GM21528 (cell line): Measurements from ENCODE around the gene TMEM95.
A peak's percentile ranks its signal among the peaks of the same experiment; 100 is the strongest.

Experiments
- ATAC-seq: cut with Tn5 transposase; IDR thresholded peaks from one replicate; pipeline ENCODE4 v1.9.1; 2021; ENCODE audit warnings: mild to moderate bottlenecking, moderate library complexity; ENCODE audit not compliant: unreplicated experiment, low FRiP score

TMEM95 gene

DNA sequence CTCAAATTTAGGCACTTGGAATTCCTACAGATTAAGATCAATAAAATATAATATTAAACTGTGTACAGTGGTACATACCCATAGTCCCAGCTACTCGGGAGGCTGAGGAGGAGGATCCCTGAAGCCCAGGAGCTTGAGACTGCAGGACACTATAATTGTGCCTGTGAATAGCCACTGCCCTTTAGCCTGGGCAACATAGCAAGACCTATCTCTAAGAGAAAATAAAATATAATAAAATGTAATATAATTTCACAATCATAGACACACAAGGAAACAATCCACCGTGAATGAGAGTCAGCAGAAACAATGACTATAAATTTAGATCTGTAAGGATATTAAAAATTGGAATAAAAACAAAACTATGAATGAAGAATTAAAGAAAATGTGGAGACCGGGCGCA is 15.9 kb downstream of the TMEM95 start:
- ATAC-seq = no peak

DNA sequence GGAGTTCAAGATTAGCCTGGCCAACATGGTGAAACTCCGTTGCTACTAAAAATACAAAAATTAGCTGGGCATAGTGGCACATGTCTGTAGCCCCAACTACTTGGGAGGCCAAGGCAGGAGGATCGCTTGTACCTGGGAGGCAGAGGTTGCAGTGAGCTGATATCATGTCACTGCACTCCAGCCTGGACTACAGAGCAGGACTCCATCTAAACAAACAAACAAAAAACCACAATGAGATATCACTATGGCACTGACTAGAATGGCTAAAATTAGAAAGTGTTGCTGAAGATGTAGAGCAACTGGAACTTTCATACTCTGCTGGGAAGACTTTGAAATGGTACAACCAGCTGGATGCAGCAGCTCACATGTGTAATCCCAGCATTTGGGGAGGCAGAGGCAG is 19.4 kb downstream of the TMEM95 start:
- no peak for ATAC-seq

DNA sequence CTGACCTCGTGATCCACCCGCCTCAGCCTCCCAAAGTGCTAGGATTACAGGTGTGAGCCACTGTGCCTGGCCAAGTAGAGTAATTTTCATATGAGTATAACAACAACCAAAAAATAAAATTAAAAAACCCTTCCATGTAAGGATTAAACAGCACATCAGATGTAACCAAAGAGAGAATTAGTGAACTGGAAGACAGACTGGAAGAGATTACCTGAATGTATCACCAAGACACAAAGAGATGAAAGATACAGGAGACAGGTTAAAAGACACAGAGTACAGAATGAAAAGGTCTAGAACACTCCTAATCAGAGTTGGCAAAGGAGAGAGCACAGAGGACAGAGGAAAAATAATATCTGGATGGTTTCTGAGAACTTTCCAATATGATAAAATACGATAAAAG is 24.2 kb downstream of the TMEM95 start:
- no peak for ATAC-seq

DNA sequence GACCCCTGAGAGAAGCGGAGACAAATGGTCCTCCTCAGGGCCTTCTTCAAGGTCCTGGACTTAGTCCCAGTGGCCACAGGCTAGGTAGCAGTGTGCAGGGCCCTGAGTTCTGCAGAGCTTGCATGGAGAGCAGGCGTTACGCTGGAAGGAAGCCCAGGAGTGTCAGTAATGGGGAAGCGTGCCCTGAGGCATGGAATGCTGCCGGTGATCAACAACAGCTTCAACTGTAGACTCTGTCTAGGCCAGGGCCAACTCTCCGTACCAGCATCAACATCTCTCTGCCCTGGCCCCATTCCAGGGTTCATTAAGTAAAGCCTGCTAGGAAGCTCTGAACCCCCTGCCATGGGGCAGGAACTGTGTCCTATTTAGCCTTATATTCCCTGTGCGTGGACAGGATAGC is 25.4 kb downstream of the TMEM95 start:
- ATAC-seq = no peak

DNA sequence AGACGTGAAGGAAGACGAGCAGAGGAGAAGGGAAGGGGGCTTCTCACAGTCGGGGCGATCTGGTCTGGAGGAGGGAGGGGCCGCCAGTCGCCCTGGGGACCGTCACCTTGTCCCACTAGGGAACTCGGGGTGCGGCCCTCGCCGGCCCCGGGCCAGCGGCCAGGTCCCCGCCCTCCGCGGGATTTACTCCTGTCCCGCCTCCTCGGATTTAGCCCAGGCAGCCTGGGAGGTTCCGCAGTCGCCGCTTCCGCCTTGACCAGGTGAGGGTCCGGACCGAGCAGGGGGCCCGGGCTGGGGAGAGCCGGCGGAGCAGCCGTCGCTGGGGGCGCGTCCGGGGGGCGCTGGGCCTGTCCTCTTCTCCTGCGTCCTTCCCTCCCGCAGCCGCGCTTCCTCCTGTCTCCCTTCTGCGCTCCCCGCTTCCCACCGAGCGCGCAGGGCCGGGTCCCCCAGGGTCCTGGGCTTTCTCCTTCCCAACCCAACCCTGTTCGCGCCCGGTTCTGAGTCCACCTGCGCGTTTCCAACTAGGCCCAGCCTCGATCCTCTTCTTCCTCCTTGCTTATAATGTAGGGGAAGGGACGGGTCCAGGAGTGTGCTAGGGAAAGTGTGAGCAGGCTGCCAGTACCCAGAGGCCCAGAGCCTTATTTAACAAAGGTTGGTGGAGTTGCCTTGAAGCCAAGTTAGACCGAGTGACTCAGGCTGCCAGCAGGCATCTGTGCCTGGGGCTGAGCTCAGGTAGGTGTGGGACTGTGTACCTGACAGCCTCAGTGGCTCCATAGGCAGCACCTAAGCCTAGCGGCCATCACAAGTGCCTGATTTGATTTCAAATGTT is 26.1 kb downstream of the TMEM95 start, which contains the start of gene TNK1:
TSS of gene TNK1 (plus strand) at position 235 of the 829 bp plus-strand sequence. CDS start 1,838 bp downstream, outside the sequence.
- no peak for ATAC-seq

DNA sequence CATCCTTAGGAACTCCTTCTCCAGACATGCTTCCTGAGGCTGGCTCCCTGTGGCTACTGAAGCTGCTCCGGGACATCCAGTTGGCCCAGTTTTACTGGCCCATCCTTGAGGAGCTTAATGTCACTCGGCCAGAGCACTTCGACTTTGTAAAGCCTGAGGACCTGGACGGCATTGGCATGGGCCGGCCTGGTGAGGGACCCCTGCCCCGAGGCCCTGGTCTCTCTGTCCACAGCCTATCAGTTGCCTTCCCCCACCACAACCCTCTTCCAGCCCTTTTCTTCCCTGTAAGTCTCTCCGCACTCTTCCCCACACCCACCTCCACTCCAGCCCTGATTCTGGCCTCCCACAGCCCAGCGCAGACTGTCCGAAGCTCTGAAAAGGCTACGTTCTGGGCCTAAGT is 27.9 kb downstream of the TMEM95 start:
- ATAC-seq = no peak

DNA sequence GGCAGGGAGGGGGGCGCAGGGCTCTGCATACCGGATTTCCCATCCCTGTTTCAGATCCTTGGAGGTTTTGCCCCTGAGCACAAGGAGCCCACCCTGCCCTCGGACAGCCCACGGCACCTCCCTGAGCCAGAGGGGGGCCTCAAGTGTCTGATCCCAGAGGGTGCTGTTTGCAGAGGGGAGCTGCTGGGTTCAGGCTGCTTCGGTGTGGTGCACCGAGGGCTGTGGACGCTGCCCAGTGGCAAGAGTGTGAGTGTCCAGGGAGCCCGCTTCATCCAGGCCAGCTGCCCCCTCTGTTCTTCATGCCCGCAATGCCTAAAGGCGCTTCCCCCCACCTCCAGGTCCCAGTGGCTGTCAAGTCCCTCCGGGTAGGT is 28.4 kb downstream of the TMEM95 start:
- no peak for ATAC-seq

DNA sequence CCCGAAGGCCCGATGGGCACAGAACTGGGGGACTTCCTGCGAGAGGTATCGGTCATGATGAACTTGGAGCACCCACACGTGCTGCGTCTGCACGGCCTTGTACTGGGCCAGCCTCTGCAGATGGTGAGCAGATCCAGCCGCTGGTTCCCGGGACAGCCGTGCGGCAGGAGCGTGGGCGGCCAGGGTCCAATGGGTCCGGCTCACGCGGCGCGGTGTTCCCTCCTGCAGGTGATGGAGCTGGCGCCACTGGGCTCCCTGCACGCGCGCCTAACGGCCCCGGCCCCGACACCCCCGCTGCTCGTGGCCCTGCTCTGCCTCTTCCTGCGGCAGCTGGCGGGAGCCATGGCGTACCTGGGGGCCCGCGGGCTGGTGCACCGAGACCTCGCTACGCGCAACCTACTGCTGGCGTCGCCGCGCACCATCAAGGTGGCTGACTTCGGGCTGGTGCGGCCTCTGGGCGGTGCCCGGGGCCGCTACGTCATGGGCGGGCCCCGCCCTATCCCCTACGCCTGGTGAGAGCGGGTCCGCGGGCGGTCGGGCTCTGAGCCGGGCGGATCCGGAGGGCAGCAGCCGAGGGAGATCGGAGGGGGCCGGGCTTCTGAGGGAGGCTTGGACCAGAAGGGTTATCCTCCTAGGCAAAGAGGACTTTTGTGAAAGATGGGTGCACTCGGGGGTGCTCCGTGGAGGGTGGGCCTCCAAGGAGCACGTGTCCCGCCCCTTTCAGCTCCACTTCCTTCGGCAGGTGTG is 29.0 kb downstream of the TMEM95 start:
- ATAC-seq = no peak

DNA sequence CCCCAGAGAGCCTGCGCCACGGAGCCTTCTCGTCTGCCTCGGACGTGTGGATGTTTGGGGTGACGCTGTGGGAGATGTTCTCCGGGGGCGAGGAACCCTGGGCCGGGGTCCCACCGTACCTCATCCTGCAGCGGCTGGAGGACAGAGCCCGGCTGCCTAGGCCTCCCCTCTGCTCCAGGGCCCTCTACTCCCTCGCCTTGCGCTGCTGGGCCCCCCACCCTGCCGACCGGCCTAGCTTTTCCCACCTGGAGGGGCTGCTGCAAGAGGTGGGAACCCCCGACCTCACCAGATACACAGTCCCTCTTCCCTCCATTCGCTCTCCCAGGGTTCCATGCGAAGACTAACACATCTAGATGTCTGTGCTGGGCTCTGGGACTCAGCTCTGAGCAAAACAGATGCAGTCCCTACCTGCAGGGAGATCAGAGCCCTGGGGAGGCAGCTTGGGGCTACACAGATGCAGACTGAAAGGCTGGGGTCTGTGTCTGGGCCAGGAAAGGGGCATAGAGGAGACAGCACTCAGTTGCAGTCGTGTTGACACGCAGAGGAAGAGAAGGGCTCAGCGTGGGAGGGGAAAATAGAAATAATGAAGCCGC is 29.6 kb downstream of the TMEM95 start:
- ATAC-seq = no peak

DNA sequence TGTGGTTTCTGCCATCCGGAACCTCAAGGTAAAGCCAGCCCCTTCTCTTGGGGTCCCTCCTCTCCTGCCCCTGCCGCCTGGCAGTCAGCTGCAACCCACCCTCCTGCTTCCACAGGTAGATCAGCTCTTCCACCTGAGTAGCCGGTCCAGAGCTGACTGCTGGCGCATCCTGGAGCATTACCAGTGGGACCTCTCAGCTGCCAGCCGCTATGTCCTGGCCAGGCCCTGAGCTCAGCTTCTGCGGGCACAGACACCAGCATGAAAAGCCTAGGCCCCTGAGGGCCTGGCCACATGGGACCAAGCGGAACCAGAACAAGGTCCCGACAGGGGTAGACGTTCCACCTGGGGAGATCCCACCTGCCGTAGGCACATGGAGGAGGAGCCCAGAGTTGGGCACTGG is 33.9 kb downstream of the TMEM95 start:
- ATAC-seq = no peak

DNA sequence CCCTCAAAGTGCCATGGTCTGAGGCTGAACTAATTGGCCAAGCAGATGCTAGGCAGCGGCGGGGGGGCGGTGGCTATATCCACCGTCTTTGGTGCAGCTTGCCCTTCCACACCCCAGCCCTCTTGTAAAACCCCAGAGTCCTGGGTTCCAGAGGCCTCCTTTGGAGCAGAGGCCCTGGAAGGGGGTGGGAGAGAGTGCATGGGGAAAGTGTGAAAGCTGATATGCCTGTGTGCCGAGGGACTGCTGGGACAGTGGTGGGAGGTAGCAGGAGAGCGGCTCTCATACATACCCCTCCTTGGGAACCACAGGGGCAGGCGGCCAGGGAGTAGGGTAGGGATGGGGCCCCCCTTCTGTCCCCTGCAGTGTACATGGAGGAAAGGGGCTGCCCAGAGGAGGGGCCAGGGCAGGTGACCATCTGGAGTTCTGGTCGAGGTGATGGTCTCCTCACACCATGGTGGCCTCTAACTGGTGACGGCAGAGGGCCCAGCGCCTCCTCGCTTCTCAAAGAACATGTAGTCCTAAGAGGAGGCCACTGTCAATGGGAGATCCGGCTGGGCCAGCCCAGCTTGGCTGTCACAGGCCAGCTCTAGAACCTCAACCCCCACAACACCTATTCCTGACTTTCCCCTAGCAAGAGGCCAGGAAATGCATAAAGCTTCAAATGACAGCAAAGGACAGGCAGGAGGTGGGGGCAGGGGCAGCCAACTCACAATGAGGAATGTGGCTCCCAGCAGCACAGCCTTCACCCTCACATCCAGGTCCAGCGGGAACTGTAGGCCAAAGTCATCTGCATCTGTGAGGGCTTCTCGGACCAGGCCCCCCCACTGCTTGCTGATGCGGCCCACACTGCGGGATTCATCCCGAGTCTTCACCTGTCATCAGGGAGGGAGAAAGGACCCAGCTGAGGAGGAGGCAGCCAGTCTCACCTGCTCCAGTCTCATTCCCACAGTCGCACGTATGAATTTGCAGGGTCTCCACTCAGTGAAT is 35.3 kb downstream of the TMEM95 start:
- ATAC-seq = no peak

DNA sequence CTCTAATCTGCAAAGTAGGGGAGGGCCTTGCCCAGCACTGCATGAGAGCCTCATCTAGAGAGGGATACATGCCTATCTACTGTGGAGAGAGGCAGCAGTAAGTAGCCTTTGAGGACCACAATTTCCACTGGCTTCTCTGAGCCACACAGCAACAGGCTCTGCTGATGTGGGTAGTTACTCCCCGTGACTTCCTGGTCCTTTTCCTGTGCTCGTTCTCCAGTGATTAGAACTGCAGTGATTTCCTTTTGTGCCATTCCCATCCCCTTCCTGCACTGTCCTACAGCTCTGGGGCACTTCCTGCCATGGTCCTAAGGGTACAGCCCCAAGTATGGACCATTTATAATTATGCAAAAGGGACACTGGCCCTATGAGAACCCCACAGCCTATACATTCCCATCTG is 36.4 kb downstream of the TMEM95 start:
- ATAC-seq = no peak

DNA sequence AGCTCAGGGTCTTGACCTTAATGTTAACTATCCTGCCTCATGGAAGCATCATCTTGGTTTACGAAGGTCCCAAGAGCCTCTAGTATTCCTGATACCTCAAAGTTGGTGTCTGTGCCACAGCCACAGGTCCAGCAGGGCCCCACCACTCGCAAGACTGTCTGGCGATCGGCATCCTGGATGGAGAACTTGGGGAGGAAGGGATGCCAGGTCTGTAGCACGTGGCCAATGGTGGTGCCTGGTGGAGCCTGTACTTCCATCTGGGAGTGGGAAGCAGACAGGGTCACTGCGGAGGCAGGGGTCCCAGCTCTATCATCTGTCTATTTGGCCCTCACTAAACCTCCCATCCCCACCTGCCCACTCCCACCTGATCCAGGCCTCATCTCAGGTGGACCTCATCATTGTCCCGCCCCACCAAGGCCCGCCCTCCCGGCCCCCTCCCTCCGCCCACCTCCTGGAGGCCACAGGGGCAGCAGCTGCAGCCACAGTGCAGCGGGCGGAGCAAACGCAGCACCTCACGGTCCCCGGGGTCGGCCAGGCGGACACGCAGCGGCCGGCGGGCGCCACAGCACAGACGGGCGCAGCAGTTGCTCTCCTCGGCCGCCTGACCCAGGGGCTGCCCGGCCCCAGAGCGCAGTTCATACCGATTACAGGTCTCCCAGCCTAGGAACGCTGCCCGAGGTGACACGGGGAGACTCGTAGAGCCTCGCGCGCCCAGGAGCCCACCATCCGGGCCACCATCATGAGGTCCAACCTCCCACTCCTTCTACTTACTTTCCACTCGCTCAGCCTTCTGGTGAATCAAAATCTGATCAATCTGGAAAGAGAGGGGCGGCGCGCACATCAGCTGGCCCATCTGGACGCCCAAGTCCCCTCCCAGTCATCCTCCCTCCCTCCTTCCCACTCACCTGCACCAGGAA is 38.0 kb downstream of the TMEM95 start:
- no peak for ATAC-seq

DNA sequence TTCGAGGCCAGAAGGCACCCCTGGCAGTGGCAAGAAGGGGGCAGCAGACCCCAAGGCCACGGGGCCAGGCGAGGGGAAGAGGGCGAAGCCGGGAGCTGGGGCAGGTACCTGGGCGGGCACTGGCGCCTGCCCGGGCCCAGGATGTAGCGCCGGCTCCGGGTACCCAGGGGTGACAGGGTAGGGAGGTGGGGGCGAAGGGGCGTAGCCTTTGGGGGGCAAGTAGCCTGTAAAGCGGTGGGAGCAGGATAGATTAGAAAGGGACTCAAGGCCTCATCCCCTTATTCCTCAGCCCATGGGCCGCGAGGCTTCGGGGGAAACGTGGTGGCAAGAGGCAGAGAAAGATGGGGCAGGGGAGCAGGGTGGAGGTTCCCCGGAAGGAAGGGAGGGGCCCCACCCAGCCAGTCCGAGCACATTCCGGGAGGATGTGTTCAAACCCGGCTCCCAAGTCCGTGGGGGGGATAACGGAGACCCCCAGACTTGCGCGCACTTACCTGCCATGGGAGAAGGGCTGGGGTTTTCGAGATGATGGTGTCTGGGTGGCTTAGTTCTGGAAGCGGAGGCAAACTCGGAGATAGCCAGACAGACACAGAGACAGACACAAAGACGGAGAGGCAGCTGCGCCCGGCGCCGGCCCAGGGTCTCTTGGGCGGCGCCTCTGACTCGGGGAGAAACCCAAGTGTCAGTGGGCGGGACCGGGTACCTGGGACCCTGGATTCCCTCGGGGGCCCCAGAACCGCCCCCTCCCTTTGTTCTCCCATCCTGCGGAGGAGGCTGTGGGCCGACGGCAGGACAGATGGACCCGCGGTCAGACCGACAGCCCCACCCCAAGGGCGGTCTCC is 38.9 kb downstream of the TMEM95 start:
- peak; percentile 59 for ATAC-seq

DNA sequence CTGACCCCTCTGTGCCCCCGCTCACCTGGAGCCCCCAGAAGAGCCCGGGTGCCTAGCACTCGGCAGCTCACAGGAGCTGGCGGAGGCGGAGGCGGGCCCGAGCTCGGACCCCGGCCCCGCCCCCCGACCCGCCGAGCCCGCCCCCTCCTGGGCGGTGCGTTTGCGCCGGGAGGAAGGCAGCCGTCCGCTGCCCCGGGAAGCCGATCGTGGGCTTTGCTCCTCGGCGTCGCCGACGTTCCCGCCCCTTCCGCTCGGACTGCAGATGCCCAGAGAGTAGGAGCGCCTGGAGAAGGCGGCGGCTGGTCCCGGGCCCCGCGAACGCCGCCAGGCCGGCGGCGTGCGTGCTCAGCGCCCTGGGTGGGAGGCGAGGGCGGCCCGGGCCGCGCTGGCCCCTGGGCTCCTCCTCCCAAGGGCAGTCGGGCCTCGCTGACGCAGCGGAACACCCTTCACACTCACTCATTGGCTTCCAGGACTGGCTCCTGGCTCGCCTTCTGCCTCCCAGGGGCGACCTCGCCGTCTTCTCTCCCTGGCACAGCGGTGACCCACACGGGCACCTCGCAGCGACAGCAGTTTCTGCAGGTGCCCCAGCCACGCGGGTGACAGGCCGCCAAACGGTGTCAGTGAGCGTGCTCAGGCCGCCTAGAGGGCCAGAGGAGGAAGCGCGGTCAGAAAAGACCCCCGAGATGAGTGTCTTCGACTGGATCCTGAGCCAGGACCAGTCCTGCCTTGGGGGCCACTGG is 39.7 kb downstream of the TMEM95 start, which contains the start of gene PLSCR3:
TSS of gene PLSCR3 (minus strand) at position 74 of the 740 bp plus-strand sequence. CDS start 415 bp downstream, outside the sequence.
- ATAC-seq = peak; percentile 83

DNA sequence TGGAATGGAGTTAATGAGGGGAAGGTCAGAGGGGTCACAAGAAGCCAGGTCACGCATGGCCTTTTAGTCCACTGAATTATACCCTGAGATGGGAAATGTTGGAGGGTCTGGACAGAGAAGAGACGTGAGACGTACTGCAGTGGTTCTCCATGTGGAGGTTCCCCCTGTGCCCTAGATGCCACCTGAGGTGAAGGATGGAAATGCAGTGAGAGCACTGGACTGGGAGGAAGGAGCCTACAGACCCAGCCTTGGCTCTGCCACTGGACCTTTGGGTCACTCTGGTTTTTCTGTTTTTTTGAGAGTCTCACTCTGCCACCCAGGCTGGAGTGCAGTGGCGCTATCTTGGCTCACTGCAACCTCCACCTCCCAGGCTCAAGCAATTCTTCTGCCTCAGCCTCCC is 41.2 kb downstream of the TMEM95 start:
- ATAC-seq = no peak

DNA sequence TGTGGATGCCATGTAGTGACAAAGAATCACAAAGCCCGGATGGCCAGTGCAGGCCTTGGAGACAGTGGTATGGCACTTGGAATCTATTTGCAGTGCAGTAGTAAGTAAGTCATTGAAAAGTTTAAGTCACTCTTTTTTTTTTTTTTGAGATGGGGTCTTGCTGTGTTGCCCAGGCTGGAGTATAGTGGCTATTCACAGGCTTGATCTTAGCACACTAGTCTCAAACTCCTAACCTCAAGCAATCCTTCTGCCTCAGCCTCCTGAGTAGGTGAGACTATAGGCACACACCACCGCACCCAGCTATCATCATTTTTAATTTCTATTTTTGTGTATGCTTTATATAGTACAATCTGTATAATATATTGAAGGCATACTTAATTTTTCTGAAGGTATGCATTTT is 43.7 kb downstream of the TMEM95 start:
- no peak for ATAC-seq
